Activated T-helper 2 cell treated with anti-CD3 and anti-CD28 coated beads, Interferon-gamma antibody, Interleukin-2, Interleukin-4, amounts not matched to agents 10 μg/mL and 5 μg/mL and 100 μg/mL, durations not matched to agents 14 hours and 24 hours and 36 hours (primary cell): ENCODE measurements around the gene ABHD2. TPM values are rescaled to one million over a fixed set of nuclear protein-coding genes. Genes with fewer than 3 reads are reported as not detected.

Experiments used
- DNase-seq: peaks from one replicate; pipeline ENCODE4 v3.0.0; 2021; ENCODE audit warnings: low spot score
- H3K27ac Mint-ChIP-seq: one replicate; pipeline ENCODE4 v1.8.0; 2021; ENCODE audit warnings: mixed read lengths
- H3K27me3 Mint-ChIP-seq: one replicate; pipeline ENCODE4 v1.8.0; 2021; ENCODE audit warnings: low read depth, mixed read lengths
- H3K36me3 Mint-ChIP-seq: one replicate; pipeline ENCODE4 v1.8.0; 2021; ENCODE audit warnings: low read depth, mixed read lengths
- H3K4me1 Mint-ChIP-seq: one replicate; pipeline ENCODE4 v1.8.0; 2021; ENCODE audit warnings: low read depth, mixed read lengths
- H3K4me3 Mint-ChIP-seq: one replicate; pipeline ENCODE4 v1.8.0; 2021; ENCODE audit warnings: low read depth, mild to moderate bottlenecking, moderate library complexity, mixed read lengths
- H3K9me3 Mint-ChIP-seq: one replicate; pipeline ENCODE4 v1.8.0; 2021; ENCODE audit warnings: mixed read lengths
- intact Hi-C: fragments of 100-400 bp; cut with micrococcal nuclease; formaldehyde crosslinking; loops from one replicate; pipeline ENCODE4 v1.15.1; 2023
- total RNA-seq: library from RNA; stranded (reverse); gene quantifications from 2 replicates; pipeline ENCODE4 v1.2.3, GENCODE V29; 2022

ABHD2 gene
- total RNA-seq, 1 donor from 2014 or later, result 59.3 TPM

DNA sequence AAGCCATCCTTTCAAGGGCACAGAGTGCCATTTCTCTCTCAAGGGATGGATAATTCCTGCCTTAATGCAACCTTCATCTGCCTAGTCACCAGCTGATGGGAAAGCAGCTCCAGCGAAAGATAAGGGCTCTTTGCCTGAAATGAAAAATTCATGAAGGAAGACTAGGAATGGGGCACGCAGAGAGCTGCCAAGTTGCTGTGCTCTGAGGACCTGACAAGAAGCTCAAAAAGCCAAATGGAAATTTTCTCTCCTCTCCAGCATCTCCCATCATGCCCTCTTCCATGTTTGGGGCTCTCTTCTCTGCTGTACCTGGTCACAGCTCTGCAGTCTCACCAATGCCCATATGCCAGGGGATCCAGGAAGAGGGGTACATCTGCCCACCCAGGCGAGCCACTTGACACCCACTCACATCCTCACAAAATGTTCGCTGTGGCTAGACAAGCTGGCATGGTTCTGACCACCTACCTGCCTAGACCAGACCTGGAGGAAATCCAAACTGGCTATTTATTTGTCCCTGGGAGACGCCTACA lies 29.3 kb upstream of the ABHD2 start:
- no peak for DNase-seq
- H3K27ac Mint-ChIP-seq, result no peak overlapping the region
- no peaks in the 10 kb centered on the region for H3K9me3 Mint-ChIP-seq
- peaks cover 7% of the 10 kb centered on the region for H3K4me1 Mint-ChIP-seq
- intact Hi-C loops, result no loop called here
- H3K36me3 Mint-ChIP-seq, result no peaks in the 10 kb centered on the region
- H3K27me3 Mint-ChIP-seq, result no peaks in the 10 kb centered on the region
- H3K4me3 Mint-ChIP-seq, result no peak overlapping the region

- H3K4me1 Mint-ChIP-seq, result peaks cover 11% of the 10 kb centered on the region
- peaks cover 25% of the 10 kb centered on the region for H3K9me3 Mint-ChIP-seq
- H3K27me3 Mint-ChIP-seq, result no peaks in the 10 kb centered on the region
- intact Hi-C loops, result no loop called here
- H3K27ac Mint-ChIP-seq, result no peak overlapping the region
- H3K36me3 Mint-ChIP-seq, result peaks cover 19% of the 10 kb centered on the region
- DNase-seq, result no peak
- H3K4me3 Mint-ChIP-seq, result no peak overlapping the region
Measured at GRCh38 chr15:89066280-89066679, 22.0 kb upstream of the ABHD2 start.

DNA sequence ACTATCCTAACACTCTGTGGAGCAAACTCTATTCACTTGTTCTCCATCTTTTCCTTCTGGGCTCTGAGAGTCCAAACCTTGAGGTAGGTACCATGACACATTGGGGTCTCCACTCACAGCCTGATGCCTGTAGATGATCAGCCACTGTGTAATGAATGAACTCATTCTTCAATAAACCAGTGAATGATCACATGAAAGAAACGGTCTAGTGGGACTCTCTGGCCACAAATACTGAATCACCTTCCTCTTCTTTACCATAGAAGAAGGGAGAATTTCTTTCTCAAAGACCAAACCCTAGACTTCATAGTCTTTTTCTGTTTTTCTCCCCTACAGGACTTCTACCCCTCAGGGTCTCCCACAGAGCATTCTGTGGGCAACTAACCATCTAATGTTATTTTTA lies 20.5 kb upstream of the ABHD2 start:
- intact Hi-C loops, result loop anchor here (1.0 kb wide), 2 partner anchors 21 to 100 kb away; partner anchors contain the start of gene ABHD2
- Mint-ChIP-seq H3K27ac (peak overlapping the region; percentile 70), H3K4me1 (peaks cover 11% of the 10 kb centered on the region), H3K4me3 (no peak overlapping the region), H3K36me3 (peaks cover 19% of the 10 kb centered on the region), H3K9me3 (peaks cover 25% of the 10 kb centered on the region), H3K27me3 (no peaks in the 10 kb centered on the region)
- DNase-seq, result no peak

GRCh38 chr15:89068325-89068784 lies 19.9 kb upstream of the ABHD2 start:
- H3K27me3 Mint-ChIP-seq, result no peaks in the 10 kb centered on the region

DNA sequence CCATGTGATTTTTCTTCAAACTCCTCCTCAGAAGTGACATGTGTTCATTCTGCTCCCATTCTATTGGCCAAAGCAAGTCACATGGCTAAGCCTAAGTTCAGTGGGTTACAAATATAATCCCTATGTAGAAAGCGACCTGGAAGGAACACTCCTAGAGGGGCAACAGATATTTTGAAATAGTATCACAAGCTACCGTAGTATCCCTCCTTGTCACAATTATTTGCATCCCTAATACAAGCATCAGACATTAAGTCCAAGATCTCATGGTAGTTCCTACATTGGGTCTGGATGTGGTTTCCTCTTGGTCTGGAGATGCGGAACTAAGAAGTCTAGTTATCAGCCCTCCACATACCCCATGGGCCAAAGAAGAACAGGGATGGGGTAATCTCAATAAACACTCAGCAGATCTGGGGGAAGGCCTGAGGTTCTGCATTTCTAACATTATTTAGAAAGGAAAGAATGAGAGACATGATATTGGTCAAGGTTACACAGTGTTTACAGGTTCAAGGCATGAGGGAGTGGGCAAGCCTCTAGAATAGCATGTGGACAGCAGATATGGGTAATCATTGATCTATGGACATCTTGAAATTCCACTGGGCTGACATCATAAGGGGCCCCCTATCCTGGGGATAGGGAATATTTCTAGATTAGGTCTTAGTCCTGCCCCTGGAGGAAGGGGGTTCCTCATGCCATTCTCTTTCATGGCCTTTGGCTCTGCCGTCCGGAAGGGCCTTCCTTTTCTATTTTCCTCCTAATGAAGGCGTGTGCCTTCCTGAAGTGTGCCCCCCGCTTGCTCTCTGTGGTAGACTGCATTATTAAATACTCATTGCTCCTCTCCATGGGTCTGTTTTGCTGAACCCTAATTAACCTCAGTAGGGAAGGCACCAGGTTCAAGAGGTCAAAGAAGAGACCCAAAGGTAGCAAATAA lies 17.8 kb upstream of the ABHD2 start:
- Mint-ChIP-seq H3K4me3 (no peak overlapping the region), H3K27me3 (no peaks in the 10 kb centered on the region), H3K4me1 (peaks cover 21% of the 10 kb centered on the region), H3K27ac (no peak overlapping the region), H3K9me3 (peaks cover 25% of the 10 kb centered on the region), H3K36me3 (peaks cover 19% of the 10 kb centered on the region)
- intact Hi-C loops, result no loop called here
- DNase-seq, result no peak

More at GRCh38 chr15:89068325-89068784, 19.9 kb upstream of the ABHD2 start:
- H3K4me3 Mint-ChIP-seq, result no peak overlapping the region
- peaks cover 19% of the 10 kb centered on the region for H3K36me3 Mint-ChIP-seq
- intact Hi-C loops, result loop anchor here (1.0 kb wide), 2 partner anchors 20 to 99 kb away; partner anchors contain the start of gene ABHD2
- DNase-seq, result no peak
- peak overlapping the region; percentile 70 for H3K27ac Mint-ChIP-seq
- H3K9me3 Mint-ChIP-seq, result peaks cover 25% of the 10 kb centered on the region
- H3K4me1 Mint-ChIP-seq, result peaks cover 11% of the 10 kb centered on the region

DNA sequence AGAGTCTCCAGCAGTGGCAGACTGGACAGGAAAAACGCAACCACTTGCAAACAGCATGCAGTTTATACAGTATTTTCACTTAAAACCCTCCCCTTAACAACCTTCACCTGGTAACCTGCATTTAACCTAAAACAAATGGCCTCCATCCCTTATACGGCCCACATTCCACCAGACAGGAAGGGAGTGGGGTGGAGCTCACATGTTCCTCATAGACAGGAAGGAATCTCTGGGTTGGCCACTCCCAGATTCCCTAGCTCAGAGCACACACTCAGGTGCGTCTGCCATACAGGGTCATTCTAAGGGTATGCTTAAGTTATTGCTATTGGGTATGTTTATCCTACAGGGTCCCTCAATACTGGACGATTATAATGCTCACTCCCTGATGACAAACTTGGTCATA lies 16.8 kb upstream of the ABHD2 start:
- peaks cover 15% of the 10 kb centered on the region for H3K9me3 Mint-ChIP-seq
- peaks cover 30% of the 10 kb centered on the region for H3K4me1 Mint-ChIP-seq
- intact Hi-C loops, result no loop called here
- no peak for DNase-seq
- H3K27ac Mint-ChIP-seq, result no peak overlapping the region
- no peaks in the 10 kb centered on the region for H3K27me3 Mint-ChIP-seq
- H3K36me3 Mint-ChIP-seq, result peaks cover 11% of the 10 kb centered on the region
- H3K4me3 Mint-ChIP-seq, result no peak overlapping the region

DNA sequence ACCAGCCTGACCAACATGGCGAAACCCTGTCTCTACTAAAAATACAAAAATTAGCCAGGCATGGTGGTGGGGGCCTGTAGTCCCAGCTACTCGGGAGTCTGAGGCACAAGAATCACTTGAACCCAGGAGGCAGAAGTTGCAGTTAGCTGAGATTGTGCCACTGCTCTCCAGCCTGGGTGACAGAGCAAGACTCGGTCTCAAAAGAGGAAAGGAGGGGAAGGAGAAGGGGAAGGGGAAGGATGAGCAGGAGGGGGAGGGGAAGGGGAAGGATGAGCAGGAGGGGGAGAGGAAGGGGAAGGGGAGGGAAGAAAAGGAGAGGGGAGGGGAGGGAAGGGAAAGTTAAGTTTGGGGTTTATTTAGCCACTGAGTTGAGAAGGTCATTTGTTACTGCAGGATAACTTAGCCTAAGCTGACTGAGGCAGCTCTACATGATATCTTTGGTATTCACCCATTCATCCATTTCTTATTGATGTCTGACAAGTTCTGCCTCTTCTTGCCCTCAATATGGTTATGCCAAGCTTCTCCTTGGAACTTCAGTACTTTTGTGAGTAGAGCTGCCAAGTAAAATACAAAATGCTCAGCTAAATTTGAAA lies 15.9 kb upstream of the ABHD2 start:
- H3K27me3 Mint-ChIP-seq, result no peaks in the 10 kb centered on the region
- H3K4me1 Mint-ChIP-seq, result peaks cover 31% of the 10 kb centered on the region
- DNase-seq, result no peak
- H3K27ac Mint-ChIP-seq, result no peak overlapping the region
- peaks cover 8% of the 10 kb centered on the region for H3K9me3 Mint-ChIP-seq
- H3K36me3 Mint-ChIP-seq, result peaks cover 4% of the 10 kb centered on the region
- intact Hi-C loops, result no loop called here
- H3K4me3 Mint-ChIP-seq, result no peak overlapping the region

DNA sequence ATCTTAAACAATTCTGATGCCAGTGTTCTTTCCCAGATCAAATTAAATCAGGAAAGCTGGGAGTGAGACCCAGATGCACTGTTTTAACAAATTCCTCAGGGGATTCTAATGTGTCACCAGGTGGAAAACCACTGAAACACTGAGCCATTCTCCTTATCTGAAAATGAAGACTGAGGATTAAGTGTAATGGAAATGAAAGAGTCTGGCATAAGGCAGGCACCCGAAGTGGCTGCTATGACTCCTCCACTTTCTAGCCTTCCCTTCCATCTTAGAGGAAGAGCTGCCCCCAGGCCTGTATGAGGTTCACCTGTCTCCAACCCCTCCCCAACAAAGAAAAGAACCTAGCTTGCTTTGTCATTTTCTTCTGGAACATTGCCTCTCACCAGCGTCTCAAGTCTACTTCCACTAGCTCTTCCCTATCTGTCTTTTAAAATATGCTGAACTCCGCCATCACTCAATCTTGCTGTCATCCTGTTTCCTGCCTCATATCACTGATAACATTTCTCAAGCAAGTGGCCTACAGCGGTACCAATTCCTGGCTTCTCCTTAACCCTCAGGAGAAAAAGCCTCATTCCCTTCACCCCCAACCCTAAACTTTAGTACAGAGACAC lies 13.7 kb upstream of the ABHD2 start:
- DNase-seq, result no peak

DNA sequence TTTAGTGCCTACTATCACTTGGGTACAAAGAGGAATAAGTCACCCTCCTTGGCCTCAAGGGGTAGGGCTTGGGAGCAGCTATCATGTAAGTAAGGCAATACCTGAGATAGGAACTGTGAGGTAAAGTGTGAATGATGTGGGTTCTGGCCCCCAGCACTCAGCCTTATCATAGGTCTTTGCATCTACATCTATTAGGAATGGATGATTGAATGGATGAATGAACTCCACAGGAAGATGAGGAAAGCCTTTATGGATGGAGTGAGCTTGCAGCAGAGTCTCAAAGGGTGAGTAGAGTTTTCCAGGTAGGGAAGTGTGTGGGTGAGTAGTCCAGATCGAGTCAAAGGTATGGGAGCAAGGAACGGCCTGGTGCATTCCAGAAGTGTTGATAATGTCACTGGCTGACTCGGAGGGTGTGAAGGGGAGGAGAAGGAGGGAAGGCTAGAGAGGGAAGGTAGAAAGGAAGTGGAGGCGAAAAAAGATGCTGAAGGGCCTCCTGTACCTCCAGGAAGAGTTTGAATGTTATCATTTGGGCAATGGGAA lies 13.1 kb upstream of the ABHD2 start:
- no peak for DNase-seq
- H3K9me3 Mint-ChIP-seq, result no peaks in the 10 kb centered on the region
- H3K36me3 Mint-ChIP-seq, result no peaks in the 10 kb centered on the region
- H3K27me3 Mint-ChIP-seq, result no peaks in the 10 kb centered on the region
- H3K4me3 Mint-ChIP-seq, result no peak overlapping the region
- H3K4me1 Mint-ChIP-seq, result peaks cover 28% of the 10 kb centered on the region
- peak overlapping the region; percentile 13 for H3K27ac Mint-ChIP-seq
- intact Hi-C loops, result no loop called here

More for the DNA sequence above, 13.7 kb upstream of the ABHD2 start:
- Mint-ChIP-seq H3K9me3 (no peaks in the 10 kb centered on the region), H3K4me1 (peaks cover 28% of the 10 kb centered on the region), H3K27ac (no peak overlapping the region), H3K36me3 (no peaks in the 10 kb centered on the region), H3K27me3 (no peaks in the 10 kb centered on the region), H3K4me3 (no peak overlapping the region)
- intact Hi-C loops, result no loop called here

GRCh38 chr15:89075846-89076245 lies 12.4 kb upstream of the ABHD2 start:
- H3K9me3 Mint-ChIP-seq, result no peaks in the 10 kb centered on the region
- H3K36me3 Mint-ChIP-seq, result no peaks in the 10 kb centered on the region
- H3K4me3 Mint-ChIP-seq, result no peak overlapping the region
- H3K27me3 Mint-ChIP-seq, result no peaks in the 10 kb centered on the region
- no peak for DNase-seq
- intact Hi-C loops, result no loop called here
- H3K27ac Mint-ChIP-seq, result no peak overlapping the region
- H3K4me1 Mint-ChIP-seq, result peaks cover 28% of the 10 kb centered on the region

DNA sequence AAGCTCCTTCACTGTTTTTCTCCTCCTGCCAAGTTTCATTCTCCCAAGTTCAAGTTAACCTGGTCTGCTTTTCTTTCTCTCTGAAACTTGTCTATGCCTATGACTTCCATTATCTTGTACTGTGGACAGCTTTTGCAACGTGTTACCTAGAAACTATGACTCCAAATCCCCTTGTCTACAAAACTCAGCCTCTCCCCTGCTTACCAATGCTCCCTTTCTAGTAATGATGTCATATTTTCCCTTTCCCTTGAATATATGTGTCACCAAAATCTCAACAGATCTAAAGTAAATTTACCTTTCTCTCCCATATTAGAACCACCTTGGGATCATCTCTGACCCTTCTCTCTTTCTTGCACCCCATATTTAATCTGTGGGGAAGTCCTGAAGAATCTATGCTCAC lies 10.5 kb upstream of the ABHD2 start:
- peak overlapping the region; percentile 35 for H3K27ac Mint-ChIP-seq
- intact Hi-C loops, result no loop called here
- no peaks in the 10 kb centered on the region for H3K36me3 Mint-ChIP-seq
- no peak overlapping the region for H3K4me3 Mint-ChIP-seq
- no peaks in the 10 kb centered on the region for H3K27me3 Mint-ChIP-seq
- H3K9me3 Mint-ChIP-seq, result no peaks in the 10 kb centered on the region
- DNase-seq, result no peak
- peaks cover 28% of the 10 kb centered on the region for H3K4me1 Mint-ChIP-seq
